ENCODE data around the gene CHMP6. TPM values are rescaled to one million over a fixed set of nuclear protein-coding genes. Genes with fewer than 3 reads are reported as not detected.

Gene CHMP6
- total RNA-seq, 1 experiment from 2014 or later, result 23.1 TPM

- Histone ChIP-seq H3K9me2 (replicated peaks; ENCODE audit: insufficient read depth, low read length) (no peaks in the 10 kb centered on the region), H3K9ac (ENCODE audit: low read length) (no peak overlapping the region), H3K27ac (ENCODE audit: low read length) (no peak overlapping the region), H3K4me2 (ENCODE audit: low read depth, low read length, poor library complexity, severe bottlenecking) (no peak overlapping the region), H3K9me3 (ENCODE audit: low read length) (no peaks in the 10 kb centered on the region), H3K4me1 (ENCODE audit: low read length) (no peaks in the 10 kb centered on the region), H3K36me3 (ENCODE audit: insufficient read depth, low read length) (no peaks in the 10 kb centered on the region), H3K79me2 (ENCODE audit: low read length) (no peaks in the 10 kb centered on the region), H2AFZ (ENCODE audit: low read length) (no peak overlapping the region), H3K27me3 (ENCODE audit: low read length) (no peaks in the 10 kb centered on the region), H3K4me3 (ENCODE audit: low read length) (no peak overlapping the region), H4K20me1 (ENCODE audit: insufficient read depth, low read depth, low read length) (no peaks in the 10 kb centered on the region)
- no peak for DNase-seq
These were observed 43.3 kb upstream of the CHMP6 start for GRCh38 chr17:80948019-80948975.

- H3K79me2 ChIP-seq (ENCODE audit: low read length), result no peaks in the 10 kb centered on the region
- no peaks in the 10 kb centered on the region for H3K4me1 ChIP-seq (ENCODE audit: low read length)
- no peaks in the 10 kb centered on the region for H3K9me3 ChIP-seq (ENCODE audit: low read length)
- H3K27me3 ChIP-seq (ENCODE audit: low read length), result no peaks in the 10 kb centered on the region
- no peaks in the 10 kb centered on the region for H3K9me2 ChIP-seq (replicated peaks; ENCODE audit: insufficient read depth, low read length)
- H2AFZ ChIP-seq (ENCODE audit: low read length), result no peak overlapping the region
- H3K9ac ChIP-seq (ENCODE audit: low read length), result no peak overlapping the region
- no peak overlapping the region for H3K4me2 ChIP-seq (ENCODE audit: low read depth, low read length, poor library complexity, severe bottlenecking)
- H4K20me1 ChIP-seq (ENCODE audit: insufficient read depth, low read depth, low read length), result no peaks in the 10 kb centered on the region
- no peak for DNase-seq
- H3K27ac ChIP-seq (ENCODE audit: low read length), result no peak overlapping the region
- H3K4me3 ChIP-seq (ENCODE audit: low read length), result no peak overlapping the region
- no peaks in the 10 kb centered on the region for H3K36me3 ChIP-seq (ENCODE audit: insufficient read depth, low read length)
These were observed 42.6 kb upstream of the CHMP6 start for GRCh38 chr17:80948976-80949450.

- H3K4me2 ChIP-seq (ENCODE audit: low read depth, low read length, poor library complexity, severe bottlenecking), result no peak overlapping the region
- no peaks in the 10 kb centered on the region for H3K36me3 ChIP-seq (ENCODE audit: insufficient read depth, low read length)
- no peaks in the 10 kb centered on the region for H3K27me3 ChIP-seq (ENCODE audit: low read length)
- H3K4me1 ChIP-seq (ENCODE audit: low read length), result no peaks in the 10 kb centered on the region
- H3K9me3 ChIP-seq (ENCODE audit: low read length), result no peaks in the 10 kb centered on the region
- H4K20me1 ChIP-seq (ENCODE audit: insufficient read depth, low read depth, low read length), result no peaks in the 10 kb centered on the region
- no peak overlapping the region for H3K27ac ChIP-seq (ENCODE audit: low read length)
- no peaks in the 10 kb centered on the region for H3K79me2 ChIP-seq (ENCODE audit: low read length)
- H2AFZ ChIP-seq (ENCODE audit: low read length), result no peak overlapping the region
- H3K9ac ChIP-seq (ENCODE audit: low read length), result no peak overlapping the region
- no peak overlapping the region for H3K4me3 ChIP-seq (ENCODE audit: low read length)
- DNase-seq, result no peak
- no peaks in the 10 kb centered on the region for H3K9me2 ChIP-seq (replicated peaks; ENCODE audit: insufficient read depth, low read length)
These were observed 41.9 kb upstream of the CHMP6 start for GRCh38 chr17:80949451-80950421.

GRCh38 chr17:80950466-80951120 is 41.0 kb upstream of the CHMP6 start:
- Histone ChIP-seq H4K20me1 (ENCODE audit: insufficient read depth, low read depth, low read length) (no peaks in the 10 kb centered on the region), H3K27ac (ENCODE audit: low read length) (no peak overlapping the region), H3K4me1 (ENCODE audit: low read length) (no peaks in the 10 kb centered on the region), H3K9me2 (replicated peaks; ENCODE audit: insufficient read depth, low read length) (no peaks in the 10 kb centered on the region), H3K27me3 (ENCODE audit: low read length) (no peaks in the 10 kb centered on the region), H3K36me3 (ENCODE audit: insufficient read depth, low read length) (no peaks in the 10 kb centered on the region), H3K9me3 (ENCODE audit: low read length) (no peaks in the 10 kb centered on the region), H3K4me2 (ENCODE audit: low read depth, low read length, poor library complexity, severe bottlenecking) (no peak overlapping the region), H3K4me3 (ENCODE audit: low read length) (no peak overlapping the region), H3K79me2 (ENCODE audit: low read length) (no peaks in the 10 kb centered on the region), H2AFZ (ENCODE audit: low read length) (no peak overlapping the region), H3K9ac (ENCODE audit: low read length) (no peak overlapping the region)
- DNase-seq, result no peak

GRCh38 chr17:80951121-80952090 is 40.2 kb upstream of the CHMP6 start:
- Histone ChIP-seq H3K36me3 (ENCODE audit: insufficient read depth, low read length) (no peaks in the 10 kb centered on the region), H3K27ac (ENCODE audit: low read length) (no peak overlapping the region), H3K4me3 (ENCODE audit: low read length) (no peak overlapping the region), H3K9me2 (replicated peaks; ENCODE audit: insufficient read depth, low read length) (no peaks in the 10 kb centered on the region), H3K9ac (ENCODE audit: low read length) (no peak overlapping the region), H3K4me2 (ENCODE audit: low read depth, low read length, poor library complexity, severe bottlenecking) (no peak overlapping the region), H3K9me3 (ENCODE audit: low read length) (no peaks in the 10 kb centered on the region), H3K27me3 (ENCODE audit: low read length) (no peaks in the 10 kb centered on the region), H3K4me1 (ENCODE audit: low read length) (no peaks in the 10 kb centered on the region), H4K20me1 (ENCODE audit: insufficient read depth, low read depth, low read length) (no peaks in the 10 kb centered on the region), H3K79me2 (ENCODE audit: low read length) (no peaks in the 10 kb centered on the region), H2AFZ (ENCODE audit: low read length) (no peak overlapping the region)
- no peak for DNase-seq

DNA sequence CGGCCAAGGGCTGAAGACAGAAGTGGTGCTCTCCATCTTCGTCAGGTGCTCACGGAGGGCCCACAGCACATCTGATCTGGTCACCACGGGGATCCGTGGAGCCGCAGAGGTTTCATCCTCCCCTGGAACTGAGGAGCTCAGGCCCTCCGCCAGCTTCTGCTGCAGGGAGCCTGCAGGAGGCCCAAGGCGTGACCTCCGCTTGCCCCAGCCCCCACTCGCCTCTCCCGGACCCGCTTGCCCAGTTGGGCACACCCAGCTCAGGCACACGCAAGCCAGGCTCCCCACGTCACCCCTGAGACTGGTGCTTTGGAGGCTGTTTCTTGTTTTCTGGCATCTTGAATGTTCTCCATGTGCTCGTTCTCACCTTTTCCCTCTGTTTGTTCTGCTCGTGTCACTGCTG is 39.4 kb upstream of the CHMP6 start:
- no peaks in the 10 kb centered on the region for H4K20me1 ChIP-seq (ENCODE audit: insufficient read depth, low read depth, low read length)
- no peak overlapping the region for H3K27ac ChIP-seq (ENCODE audit: low read length)
- no peaks in the 10 kb centered on the region for H3K79me2 ChIP-seq (ENCODE audit: low read length)
- no peak for DNase-seq
- H2AFZ ChIP-seq (ENCODE audit: low read length), result no peak overlapping the region
- H3K4me1 ChIP-seq (ENCODE audit: low read length), result no peaks in the 10 kb centered on the region
- no peak overlapping the region for H3K4me2 ChIP-seq (ENCODE audit: low read depth, low read length, poor library complexity, severe bottlenecking)
- no peak overlapping the region for H3K4me3 ChIP-seq (ENCODE audit: low read length)
- no peaks in the 10 kb centered on the region for H3K27me3 ChIP-seq (ENCODE audit: low read length)
- no peak overlapping the region for H3K9ac ChIP-seq (ENCODE audit: low read length)
- H3K9me2 ChIP-seq (replicated peaks; ENCODE audit: insufficient read depth, low read length), result no peaks in the 10 kb centered on the region
- no peaks in the 10 kb centered on the region for H3K36me3 ChIP-seq (ENCODE audit: insufficient read depth, low read length)
- no peaks in the 10 kb centered on the region for H3K9me3 ChIP-seq (ENCODE audit: low read length)

- Histone ChIP-seq H2AFZ (ENCODE audit: low read length) (no peak overlapping the region), H3K4me1 (ENCODE audit: low read length) (no peaks in the 10 kb centered on the region), H3K4me2 (ENCODE audit: low read depth, low read length, poor library complexity, severe bottlenecking) (no peak overlapping the region), H3K27ac (ENCODE audit: low read length) (no peak overlapping the region), H3K36me3 (ENCODE audit: insufficient read depth, low read length) (no peaks in the 10 kb centered on the region), H3K9me2 (replicated peaks; ENCODE audit: insufficient read depth, low read length) (no peaks in the 10 kb centered on the region), H3K9me3 (ENCODE audit: low read length) (no peaks in the 10 kb centered on the region), H3K27me3 (ENCODE audit: low read length) (no peaks in the 10 kb centered on the region), H4K20me1 (ENCODE audit: insufficient read depth, low read depth, low read length) (no peaks in the 10 kb centered on the region), H3K4me3 (ENCODE audit: low read length) (no peak overlapping the region), H3K9ac (ENCODE audit: low read length) (no peak overlapping the region), H3K79me2 (ENCODE audit: low read length) (no peaks in the 10 kb centered on the region)
- DNase-seq, result no peak
These were observed 37.9 kb upstream of the CHMP6 start for GRCh38 chr17:80953471-80954315.
